Gastrocnemius medialis (tissue), 4 donors: ENCODE data around the gene HSFX3. TPM values are rescaled to one million over a fixed set of nuclear protein-coding genes. Genes with fewer than 3 reads are reported as not detected.

Source experiments
- ATAC-seq, 2 donors: fragments of 150-250 bp; one replicate each; pipeline ENCODE4 v1.9.1; 2016
- DNase-seq, 2 donors: peaks; one replicate each; pipeline ENCODE4 v3.0.0-alpha.2; 2019
- H3K27ac ChIP-seq, 4 donors: fragments of 200-600 bp; sonication (generic); 1 replicate in 1 of 4; 2 replicates in 3 of 4; pipeline ENCODE4 v1.5.1; 2016 to 2018; ENCODE audit warnings: mild to moderate bottlenecking in 2 of 4, moderate library complexity in 1 of 4
- H3K27me3 ChIP-seq, 3 donors: fragments of 200-600 bp; sonication (generic) in 2 of 3; 1 replicate in 1 of 3; 2 replicates in 2 of 3; pipeline versions ENCODE4 v1.5.1 to v1.6.0; 2016 to 2019; ENCODE audit warnings: mild to moderate bottlenecking in 1 of 3, moderate library complexity in 1 of 3
- H3K36me3 ChIP-seq, 2 donors: fragments of 200-600 bp; sonication (generic) in 1 of 2; one replicate each; pipeline ENCODE4 v1.5.1; 2017 to 2018
- H3K4me1 ChIP-seq, 2 donors: fragments of 200-600 bp; sonication (generic) in 1 of 2; one replicate each; pipeline ENCODE4 v1.5.1; 2016 to 2017; ENCODE audit warnings: mild to moderate bottlenecking in 2 of 2
- H3K4me3 ChIP-seq, 4 donors: fragments of 200-600 bp; sonication (generic) in 3 of 4; 1 replicate in 1 of 4; 2 replicates in 3 of 4; pipeline ENCODE4 v1.5.1; 2016 to 2019; ENCODE audit warnings: mild to moderate bottlenecking in 2 of 4
- H3K9me3 ChIP-seq, 3 donors: fragments of 200-600 bp; sonication (generic) in 2 of 3; 1 replicate in 1 of 3; 2 replicates in 2 of 3; pipeline ENCODE4 v1.5.1; 2016 to 2019
- CTCF ChIP-seq, 5 experiments: fragments of 450-650 bp in 3 of 5; fragments of 200-600 bp in 2 of 5; sonication (generic) in 2 of 5; IDR thresholded peaks in 4 of 5; conservative IDR thresholded peaks in 1 of 5; 1 replicate in 4 of 5; 2 replicates in 1 of 5; pipeline ENCODE4 v1.5.1; 2016 to 2019; ENCODE audit warnings: antibody characterized with exemption in 5 of 5, mild to moderate bottlenecking in 3 of 5, moderate library complexity in 3 of 5
- POLR2A ChIP-seq, 2 donors: fragments of 450-650 bp; IDR thresholded peaks; one replicate each; pipeline ENCODE4 v1.6.1; 2017; ENCODE audit warnings: antibody characterized with exemption in 2 of 2, mild to moderate bottlenecking in 2 of 2, moderate library complexity in 2 of 2
- in situ Hi-C, 4 donors: fragments of 200-750 bp; cut with MboI; loops; one replicate each; pipeline versions ENCODE4 v1.15.0 to v1.8.0; 2017; ENCODE audit warnings: low sequenced_read_pairs in 4 of 4
- intact Hi-C: fragments of 100-400 bp; cut with DNase I; formaldehyde crosslinking; loops from one replicate; pipeline ENCODE4 v1.15.1; 2023; ENCODE audit warnings: low total_unique reads
- total RNA-seq, 4 donors: library from RNA; depleted of rRNA; stranded (reverse); fragments of >200 nt; gene quantifications; one replicate each; pipeline versions ENCODE4 v1.1.0 to v1.2.3, GENCODE V29; 2016

HSFX3 gene
- total RNA-seq, 4 donors from 2014 or later, result not detected

GRCh38 chrX:149499766-149500165 lies 50.0 kb downstream of the HSFX3 start:
- H3K36me3 ChIP-seq, result peaks cover 0 to 29% of the 10 kb centered on the region in 2 donors
- peaks cover 2 to 8% of the 10 kb centered on the region in 2 donors for H3K4me1 ChIP-seq
- H3K27ac ChIP-seq, result no peak overlapping the region
- intact Hi-C loops, result no loop called here
- H3K27me3 ChIP-seq, result no peaks in the 10 kb centered on the region
- DNase-seq (no peak), ATAC-seq (no peak)
- H3K4me3 ChIP-seq, result no peak overlapping the region
- H3K9me3 ChIP-seq, result no peaks in the 10 kb centered on the region
- TF ChIP-seq POLR2A (IDR thresholded peaks at IDR 0.05), result no peak
- no peak for TF ChIP-seq CTCF (IDR thresholded peaks at IDR 0.05 in 4 of 5, conservative IDR thresholded peaks at IDR 0.05 in 1 of 5)
- in situ Hi-C loops, result loop anchor here in 2 of 4 donors (25.0 kb wide), 2 partner anchors 113 to 1213 kb away; no protein-coding TSS in a partner anchor

- Histone ChIP-seq H3K27ac (no peak overlapping the region), H3K36me3 (peaks cover 0 to 29% of the 10 kb centered on the region in 2 donors), H3K4me3 (no peak overlapping the region), H3K27me3 (no peaks in the 10 kb centered on the region), H3K4me1 (peaks cover 0 to 1% of the 10 kb centered on the region in 2 donors), H3K9me3 (no peaks in the 10 kb centered on the region)
- TF ChIP-seq CTCF (IDR thresholded peaks at IDR 0.05 in 4 of 5, conservative IDR thresholded peaks at IDR 0.05 in 1 of 5) (no peak), POLR2A (IDR thresholded peaks at IDR 0.05) (no peak)
- in situ Hi-C loops, result no loop called here
- DNase-seq (no peak), ATAC-seq (no peak)
- intact Hi-C loops, result no loop called here
These were observed 51.0 kb downstream of the HSFX3 start for GRCh38 chrX:149498767-149499166.

Other genes with a start within 250 kb of the HSFX3 start
- gene IDS, start 44.6 kb downstream of the HSFX3 start, total RNA-seq, result 10 to 100 TPM; 28.4 to 44.2 (median 33.7) TPM
- 10 to 100 TPM in 3 of 4 donors, 1 to 10 TPM in 1; 9.3 to 17.5 (median 12.1) TPM for gene EOLA1, start 8.9 kb downstream of the HSFX3 start, total RNA-seq
- gene MAGEA9B, start 37.5 kb upstream of the HSFX3 start, total RNA-seq, result not detected
- gene HSFX2, start 45.4 kb upstream of the HSFX3 start, total RNA-seq, result 1 to 10 TPM in 1 of 4 donors, under 1 TPM in 2, not detected in 1; 0.36 to 2.0 (median 0.49) TPM
- gene TMEM185A, start 81.9 kb upstream of the HSFX3 start, total RNA-seq, result 1 to 10 TPM; 4.4 to 8.5 (median 7.7) TPM
- not detected for gene MAGEA11, start 162.1 kb upstream of the HSFX3 start, total RNA-seq
- under 1 TPM in 2 of 4 donors, not detected in 2; 0.42 to 0.46 TPM for gene HSFX1, start 224.1 kb upstream of the HSFX3 start, total RNA-seq
- gene MAGEA9, start 232.0 kb upstream of the HSFX3 start, total RNA-seq, result not detected